Keratinocyte (primary cell): Measurements from ENCODE around the gene RYR2. TPM values are rescaled to one million over a fixed set of nuclear protein-coding genes. Genes with fewer than 3 reads are reported as not detected.

Experiments
- DNase-seq: peaks from one replicate; pipeline ENCODE4 v3.0.0-alpha.2; 2011; ENCODE audit warnings: low read depth, missing footprints, low spot score
- FAIRE-seq: peaks from 2 replicates; lab custom pipeline; 2011; peaks lifted over from hg19 to GRCh38; lab: Jason Lieb, UNC
- H2AFZ ChIP-seq: 2 replicates; pipeline ENCODE4 v1.6.0; 2012; ENCODE audit warnings: low read length, control low read depth, inconsistent platforms; ENCODE audit not compliant: control insufficient read depth
- H3K27ac ChIP-seq: 2 replicates; pipeline ENCODE4 v1.5.1; 2011; ENCODE audit warnings: low read length; ENCODE audit not compliant: control insufficient read depth, insufficient read depth
- H3K27me3 ChIP-seq: 3 replicates; pipeline ENCODE4 v1.6.0; 2011; ENCODE audit warnings: low read length; ENCODE audit not compliant: control insufficient read depth, insufficient read depth; ENCODE audit errors: extremely low read depth
- H3K36me3 ChIP-seq, 2 experiments: 2 replicates in 1 of 2; 3 replicates in 1 of 2; pipeline ENCODE4 v1.5.1; 2011; ENCODE audit warnings: low read length in 2 of 2, mild to moderate bottlenecking in 1 of 2; ENCODE audit not compliant: control insufficient read depth in 2 of 2, insufficient read depth in 2 of 2; ENCODE audit errors: extremely low read depth in 1 of 2
- H3K4me1 ChIP-seq: 3 replicates; pipeline ENCODE4 v1.5.1; 2011; ENCODE audit warnings: low read length; ENCODE audit not compliant: control insufficient read depth, insufficient read depth; ENCODE audit errors: extremely low read depth
- H3K4me2 ChIP-seq: 3 replicates; pipeline ENCODE4 v1.6.0; 2011; ENCODE audit warnings: low read depth, low read length; ENCODE audit not compliant: control insufficient read depth, insufficient read depth; ENCODE audit errors: extremely low read depth
- H3K4me3 ChIP-seq, 3 experiments: fragments of 200-600 bp in 1 of 3; sonication (generic) in 1 of 3; 2 replicates in 2 of 3; 3 replicates in 1 of 3; pipeline ENCODE4 v1.5.1; 2011 to 2016; ENCODE audit warnings: low read length in 3 of 3, mild to moderate bottlenecking in 3 of 3, control low read depth in 2 of 3, inconsistent platforms in 1 of 3, low read depth in 1 of 3, mixed read lengths in 1 of 3, mixed run types in 1 of 3, moderate library complexity in 1 of 3; ENCODE audit not compliant: control insufficient read depth in 2 of 3, insufficient read depth in 2 of 3; ENCODE audit errors: extremely low read depth in 1 of 3
- H3K79me2 ChIP-seq: 2 replicates; pipeline ENCODE4 v1.6.0; 2012; ENCODE audit warnings: low read length; ENCODE audit not compliant: control insufficient read depth, insufficient read depth
- H3K9ac ChIP-seq: 3 replicates; pipeline ENCODE4 v1.6.0; 2011; ENCODE audit warnings: low read length; ENCODE audit not compliant: control insufficient read depth, insufficient read depth; ENCODE audit errors: extremely low read depth
- H3K9me1 ChIP-seq: 3 replicates; pipeline ENCODE4 v1.6.0; 2011; ENCODE audit warnings: low read length; ENCODE audit not compliant: control insufficient read depth, insufficient read depth; ENCODE audit errors: extremely low read depth
- H3K9me3 ChIP-seq: 2 replicates; pipeline ENCODE4 v1.5.1; 2012; ENCODE audit warnings: low read depth, low read length; ENCODE audit not compliant: control insufficient read depth
- H4K20me1 ChIP-seq: 3 replicates; pipeline ENCODE4 v1.6.0; 2011; ENCODE audit warnings: low read length; ENCODE audit not compliant: control insufficient read depth, insufficient read depth; ENCODE audit errors: extremely low read depth
- CTCF ChIP-seq, 3 experiments: IDR thresholded peaks in 1 of 3; conservative IDR thresholded peaks in 1 of 3; optimal IDR thresholded peaks in 1 of 3; 2 replicates in 2 of 3; 3 replicates in 1 of 3; pipeline versions ENCODE3 to v1.5.1; 2011; ENCODE audit warnings: low read length in 3 of 3, mild to moderate bottlenecking in 3 of 3, moderate library complexity in 2 of 3, control low read depth in 1 of 3, inconsistent platforms in 1 of 3; ENCODE audit not compliant: insufficient read depth in 2 of 3; ENCODE audit errors: extremely low read depth in 1 of 3
- EZH2 ChIP-seq: IDR thresholded peaks from one replicate; pipeline ENCODE4 v1.6.1; 2012; ENCODE audit warnings: inconsistent platforms, mild to moderate bottlenecking, low read length, moderate library complexity
- dilution Hi-C: fragments of 300-500 bp; cut with MboI; formaldehyde crosslinking; loops from one replicate; pipeline ENCODE4 v1.7.0; 2020; ENCODE audit warnings: low sequenced_read_pairs; ENCODE audit not compliant: extremely low pct_ligation_motif_present
- polyA plus RNA-seq, 5 experiments: library from polyadenylated mRNA; depleted of rRNA in 3 of 5; stranded (reverse) in 3 of 5; stranded (forward) in 1 of 5; unstranded in 1 of 5; fragments of >200 nt; gene quantifications; 1 replicate in 1 of 5; 2 replicates in 3 of 5; 3 replicates in 1 of 5; pipeline versions ENCODE4 v1.2.1 to v1.2.3, GENCODE V29; 2011 to 2012; ENCODE audit warnings: missing spikeins in 2 of 5, low read depth in 1 of 5, low replicate concordance in 1 of 5

The RYR2 gene
- polyA plus RNA-seq, 1 donor (not counting 4 experiments of a cell fraction or from before 2014, with no cell fraction given): 0.05 TPM

GRCh38 chr1:237235091-237235490 is 193.1 kb downstream of the RYR2 start:
- Histone ChIP-seq H3K9ac (no peak overlapping the region), H3K4me3 (no peak overlapping the region), H3K9me3 (no peaks in the 10 kb centered on the region), H4K20me1 (no peaks in the 10 kb centered on the region), H3K79me2 (no peaks in the 10 kb centered on the region), H3K4me2 (no peak overlapping the region), H3K27ac (no peak overlapping the region), H3K27me3 (no peaks in the 10 kb centered on the region), H3K9me1 (no peaks in the 10 kb centered on the region), H2AFZ (no peak overlapping the region), H3K36me3 (no peaks in the 10 kb centered on the region), H3K4me1 (no peaks in the 10 kb centered on the region)
- TF ChIP-seq EZH2 (no peak), CTCF (optimal IDR thresholded peaks at IDR 0.05 in 1 of 3, IDR thresholded peaks at IDR 0.05 in 1 of 3, conservative IDR thresholded peaks at IDR 0.05 in 1 of 3; ENCODE audit: extremely low read depth in 1 of 3, insufficient read depth in 2 of 3, low read length in 3 of 3) (no peak)
- DNase-seq (no peak), FAIRE-seq (no peak)
- dilution Hi-C loops: no loop called here

- no peak overlapping the region for H3K4me2 ChIP-seq
- H3K4me3 ChIP-seq: no peak overlapping the region
- H3K27me3 ChIP-seq: no peaks in the 10 kb centered on the region
- H3K9ac ChIP-seq: no peak overlapping the region
- dilution Hi-C loops: no loop called here
- no peaks in the 10 kb centered on the region for H3K9me1 ChIP-seq
- H3K27ac ChIP-seq: no peak overlapping the region
- H3K79me2 ChIP-seq: no peaks in the 10 kb centered on the region
- TF ChIP-seq EZH2: no peak
- TF ChIP-seq CTCF (optimal IDR thresholded peaks at IDR 0.05 in 1 of 3, IDR thresholded peaks at IDR 0.05 in 1 of 3, conservative IDR thresholded peaks at IDR 0.05 in 1 of 3; ENCODE audit: extremely low read depth in 1 of 3, insufficient read depth in 2 of 3, low read length in 3 of 3): no peak
- H4K20me1 ChIP-seq: no peaks in the 10 kb centered on the region
- no peak overlapping the region for H2AFZ ChIP-seq
- DNase-seq (no peak), FAIRE-seq (no peak)
- H3K36me3 ChIP-seq: no peaks in the 10 kb centered on the region
- H3K4me1 ChIP-seq: no peaks in the 10 kb centered on the region
- no peaks in the 10 kb centered on the region for H3K9me3 ChIP-seq
These were observed 195.7 kb downstream of the RYR2 start for GRCh38 chr1:237237721-237238120.
